Immature natural killer cell (primary cell): ENCODE data around the gene S100G. TPM values are rescaled to one million over a fixed set of nuclear protein-coding genes. Genes with fewer than 3 reads are reported as not detected.

Experiments
- DNase-seq, 3 donors: peaks; one replicate each; pipeline ENCODE4 v3.0.0; 2022; ENCODE audit warnings: mixed read lengths in 1 of 3
- H3K27ac Mint-ChIP-seq, 6 donors: one replicate each; pipeline ENCODE4 v1.8.0; 2020; ENCODE audit warnings: mixed read lengths in 6 of 6, mild to moderate bottlenecking in 5 of 6, inconsistent platforms in 4 of 6, moderate library complexity in 3 of 6
- H3K27me3 Mint-ChIP-seq, 3 donors: one replicate each; pipeline ENCODE4 v1.8.0; 2020 to 2021; ENCODE audit warnings: low read depth in 3 of 3, mild to moderate bottlenecking in 3 of 3, mixed read lengths in 3 of 3, moderate library complexity in 3 of 3, inconsistent platforms in 1 of 3
- H3K36me3 Mint-ChIP-seq, 3 donors: one replicate each; pipeline ENCODE4 v1.8.0; 2020; ENCODE audit warnings: mixed read lengths in 3 of 3, inconsistent platforms in 2 of 3, mild to moderate bottlenecking in 2 of 3
- H3K4me1 Mint-ChIP-seq, 2 donors: one replicate each; pipeline ENCODE4 v1.8.0; 2020; ENCODE audit warnings: inconsistent platforms in 2 of 2, mild to moderate bottlenecking in 2 of 2, mixed read lengths in 2 of 2, moderate library complexity in 1 of 2
- H3K4me3 Mint-ChIP-seq, 5 donors: one replicate each; pipeline ENCODE4 v1.8.0; 2020; ENCODE audit warnings: mild to moderate bottlenecking in 5 of 5, mixed read lengths in 5 of 5, inconsistent platforms in 3 of 5, moderate library complexity in 3 of 5
- H3K9me3 Mint-ChIP-seq, 6 donors: one replicate each; pipeline ENCODE4 v1.8.0; 2020; ENCODE audit warnings: mild to moderate bottlenecking in 6 of 6, mixed read lengths in 6 of 6, inconsistent platforms in 4 of 6, moderate library complexity in 3 of 6
- polyA plus RNA-seq, 3 donors: library from polyadenylated mRNA; unstranded; fragments of 300-500 nt; fragmentation: Illumina TruSeq; gene quantifications; one replicate each; pipeline ENCODE4 v1.2.3, GENCODE V29; 2021

Gene S100G
- polyA plus RNA-seq, 3 donors from 2014 or later: not detected

DNA sequence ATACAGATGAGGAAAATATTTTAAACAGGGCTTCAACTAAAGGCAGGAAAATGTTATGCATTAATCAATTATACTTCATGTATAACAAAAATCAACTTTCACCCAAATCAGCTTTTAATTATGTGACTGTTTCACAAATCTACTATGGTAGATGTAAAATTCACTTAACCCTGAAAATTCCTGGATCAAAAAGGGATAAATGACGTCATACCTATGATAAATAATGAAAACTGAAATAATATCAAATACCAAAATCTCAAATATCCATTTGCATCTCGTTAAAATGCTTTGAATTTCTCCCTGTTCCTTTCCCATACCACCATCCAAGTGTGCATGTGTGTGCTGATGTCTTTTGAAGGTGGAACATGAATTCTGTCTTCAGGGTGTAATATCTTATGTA, 11.5 kb downstream of the S100G start:
- no peaks in the 10 kb centered on the region for H3K9me3 Mint-ChIP-seq
- peaks cover 0 to 10% (median 4%) of the 10 kb centered on the region in 3 donors for H3K36me3 Mint-ChIP-seq
- H3K4me1 Mint-ChIP-seq: no peaks in the 10 kb centered on the region
- no peak overlapping the region for H3K27ac Mint-ChIP-seq
- no peak for DNase-seq
- H3K4me3 Mint-ChIP-seq: no peak overlapping the region
- peaks cover 0 to 7% (median 2%) of the 10 kb centered on the region in 3 donors for H3K27me3 Mint-ChIP-seq

DNA sequence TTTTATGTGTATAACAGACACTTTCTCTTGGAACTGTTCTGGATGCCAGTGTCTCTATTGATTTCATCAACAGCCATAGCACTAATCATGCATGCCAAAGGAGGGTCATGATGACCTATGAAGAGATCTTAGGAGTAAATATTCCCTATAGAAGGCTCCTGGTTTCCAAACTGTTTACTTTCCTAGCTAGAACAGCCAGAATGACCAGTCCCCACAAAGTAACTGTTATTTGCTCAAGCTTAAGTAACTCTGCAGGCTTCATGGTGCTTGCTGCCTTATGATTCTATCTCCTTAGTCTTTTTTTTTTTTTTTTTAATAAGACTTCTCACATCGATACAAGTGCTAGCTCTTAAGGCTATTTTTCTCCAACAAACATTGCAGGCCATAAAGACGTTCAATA, 12.4 kb downstream of the S100G start:
- H3K27me3 Mint-ChIP-seq: peaks cover 0 to 7% (median 0%) of the 10 kb centered on the region in 3 donors
- no peak for DNase-seq
- H3K9me3 Mint-ChIP-seq: no peaks in the 10 kb centered on the region

DNA sequence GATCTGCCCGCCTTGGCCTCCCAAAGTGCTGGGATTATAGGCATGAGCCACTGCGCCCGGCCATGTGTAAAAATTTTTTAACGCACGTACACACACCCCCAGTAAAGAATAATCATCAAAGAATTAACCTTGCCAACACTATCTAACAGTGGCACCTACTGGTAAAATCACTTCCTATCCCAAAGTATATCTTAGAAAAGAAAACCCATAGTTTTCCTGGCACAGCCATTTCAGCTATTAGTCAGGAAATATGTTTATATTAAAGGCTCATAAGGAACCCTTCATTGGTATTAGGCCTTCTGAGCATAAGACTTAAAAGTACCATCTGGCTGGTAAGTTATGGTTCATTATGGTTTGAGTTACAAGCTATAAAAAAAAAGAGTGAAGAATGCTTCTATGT, 14.1 kb downstream of the S100G start:
- Mint-ChIP-seq H3K9me3 (peaks cover 0 to 1% (median 0%) of the 10 kb centered on the region in 6 donors), H3K27ac (no peak overlapping the region), H3K27me3 (peaks cover 0 to 4% (median 0%) of the 10 kb centered on the region in 3 donors), H3K4me3 (no peak overlapping the region), H3K4me1 (no peaks in the 10 kb centered on the region), H3K36me3 (peaks cover 0 to 11% (median 4%) of the 10 kb centered on the region in 3 donors)
- DNase-seq: no peak

More for the DNA sequence above, 12.4 kb downstream of the S100G start:
- H3K36me3 Mint-ChIP-seq: peaks cover 0 to 11% (median 4%) of the 10 kb centered on the region in 3 donors
- H3K4me3 Mint-ChIP-seq: no peak overlapping the region
- no peaks in the 10 kb centered on the region for H3K4me1 Mint-ChIP-seq
- H3K27ac Mint-ChIP-seq: no peak overlapping the region

DNA sequence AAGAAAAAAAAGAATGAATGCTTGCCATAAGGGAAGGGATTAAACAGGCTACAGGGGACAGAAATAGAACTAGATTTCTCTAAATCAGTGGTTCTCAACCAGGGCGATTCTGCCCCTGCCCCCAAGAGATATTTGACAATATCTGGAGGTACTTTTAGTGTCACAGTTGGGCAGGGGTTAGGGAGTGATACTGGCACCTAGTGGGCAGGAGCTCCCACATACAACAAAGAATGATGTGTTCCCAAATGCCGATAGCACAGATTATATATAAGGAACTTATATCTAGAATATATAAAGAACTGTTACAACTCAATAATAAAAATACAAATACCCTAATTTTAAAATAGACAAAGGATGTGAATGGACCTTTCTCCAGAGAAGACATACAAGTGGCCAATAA, 14.7 kb downstream of the S100G start:
- Mint-ChIP-seq H3K4me1 (no peaks in the 10 kb centered on the region), H3K4me3 (no peak overlapping the region)
- no peak for DNase-seq

DNA sequence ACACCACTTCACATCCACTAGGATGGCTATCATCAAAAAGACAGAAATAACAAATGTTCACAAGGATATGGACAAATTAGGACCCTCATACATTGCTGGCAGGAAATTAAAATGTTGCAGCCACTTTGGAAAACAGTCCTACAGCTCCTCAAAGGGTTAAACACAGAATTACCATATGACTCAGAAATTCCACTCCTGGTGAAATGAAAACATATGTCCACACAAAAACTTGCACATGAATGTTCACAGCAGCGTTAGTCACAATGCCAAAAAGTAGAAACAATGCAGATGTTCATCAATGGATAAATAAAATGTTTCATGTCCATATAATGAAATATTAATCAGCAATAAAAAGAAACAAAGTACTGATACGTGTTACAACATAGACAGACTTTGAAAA, 15.1 kb downstream of the S100G start:
- Mint-ChIP-seq H3K4me1 (no peaks in the 10 kb centered on the region), H3K9me3 (peaks cover 0 to 1% (median 0%) of the 10 kb centered on the region in 6 donors), H3K27ac (no peak overlapping the region), H3K36me3 (peaks cover 0 to 7% (median 4%) of the 10 kb centered on the region in 3 donors), H3K4me3 (no peak overlapping the region), H3K27me3 (peaks cover 0 to 4% (median 0%) of the 10 kb centered on the region in 3 donors)
- no peak for DNase-seq

More for the DNA sequence above, 14.7 kb downstream of the S100G start:
- peaks cover 0 to 4% (median 0%) of the 10 kb centered on the region in 3 donors for H3K27me3 Mint-ChIP-seq
- H3K9me3 Mint-ChIP-seq: peaks cover 0 to 1% (median 0%) of the 10 kb centered on the region in 6 donors
- H3K27ac Mint-ChIP-seq: no peak overlapping the region
- peaks cover 0 to 7% (median 4%) of the 10 kb centered on the region in 3 donors for H3K36me3 Mint-ChIP-seq

DNA sequence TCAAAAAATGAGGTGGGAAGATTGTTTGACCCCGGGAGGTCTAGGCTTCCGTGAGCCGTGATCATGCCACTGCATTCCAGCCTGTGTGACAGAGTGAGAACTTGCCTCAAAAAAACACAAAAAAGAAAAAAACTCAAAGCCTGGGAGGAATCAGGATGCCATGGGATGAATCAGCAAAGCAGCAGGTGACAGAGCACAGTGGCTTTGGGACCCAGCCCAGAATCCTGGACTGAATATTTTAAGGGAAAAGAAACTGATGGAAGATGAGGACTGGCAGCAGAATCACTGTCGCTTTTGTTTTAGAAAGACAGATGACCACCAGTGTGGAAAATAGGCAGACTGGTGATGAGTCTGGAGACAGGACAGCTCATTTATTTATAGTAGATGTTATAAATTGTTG, 16.6 kb downstream of the S100G start:
- Mint-ChIP-seq H3K4me3 (no peak overlapping the region), H3K27me3 (peaks cover 0 to 2% (median 0%) of the 10 kb centered on the region in 3 donors), H3K4me1 (no peaks in the 10 kb centered on the region), H3K9me3 (peaks cover 0 to 1% (median 0%) of the 10 kb centered on the region in 6 donors), H3K27ac (no peak overlapping the region), H3K36me3 (peaks cover 0 to 7% (median 7%) of the 10 kb centered on the region in 3 donors)
- DNase-seq: no peak

DNA sequence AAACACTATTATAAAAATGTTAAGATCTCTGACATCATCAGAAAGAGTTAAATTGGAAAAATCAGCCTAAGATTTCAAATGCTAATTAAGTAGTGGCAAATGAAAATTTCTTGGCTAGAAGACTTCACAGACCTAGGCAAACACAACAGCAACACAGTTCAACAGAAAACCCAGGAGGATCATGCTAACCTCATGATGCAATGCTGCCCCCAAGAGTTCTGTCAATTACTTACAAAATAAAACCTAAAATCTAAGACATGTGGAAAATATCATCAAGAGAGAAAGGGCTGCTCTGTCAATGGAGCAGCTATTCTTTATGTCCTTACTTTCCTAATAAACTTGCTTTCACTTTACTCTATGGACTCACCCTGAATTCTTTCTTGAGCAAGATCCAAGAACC, 21.0 kb downstream of the S100G start:
- Mint-ChIP-seq H3K27me3 (peaks cover 0 to 2% (median 0%) of the 10 kb centered on the region in 3 donors), H3K4me1 (no peaks in the 10 kb centered on the region), H3K36me3 (peaks cover 0 to 6% (median 5%) of the 10 kb centered on the region in 3 donors), H3K4me3 (no peak overlapping the region), H3K27ac (no peak overlapping the region), H3K9me3 (peaks cover 0 to 1% (median 0%) of the 10 kb centered on the region in 6 donors)
- DNase-seq: no peak

DNA sequence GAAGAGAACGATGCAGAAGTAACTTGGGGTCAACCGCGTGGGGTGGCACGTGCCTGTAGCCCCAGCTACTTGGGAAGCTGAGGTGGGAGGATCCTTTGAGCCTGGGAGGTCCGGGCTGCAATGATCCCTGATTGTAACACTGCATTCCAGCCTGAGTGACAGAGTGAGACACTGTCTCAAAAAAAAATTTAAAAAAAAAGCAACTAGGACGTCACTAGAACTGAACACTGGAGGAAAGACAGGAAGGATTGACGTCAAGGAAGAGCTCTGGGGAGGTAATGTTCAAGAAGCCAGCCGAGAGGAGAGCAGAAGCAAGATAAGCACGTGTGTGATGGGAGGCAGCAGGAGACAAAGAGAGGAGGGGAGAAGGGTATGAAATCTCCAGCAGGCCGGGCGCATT, 28.7 kb downstream of the S100G start:
- DNase-seq: no peak
- H3K27me3 Mint-ChIP-seq: peaks cover 1 to 6% (median 2%) of the 10 kb centered on the region in 3 donors
- H3K36me3 Mint-ChIP-seq: peaks cover 0 to 10% (median 9%) of the 10 kb centered on the region in 3 donors
- H3K4me1 Mint-ChIP-seq: no peaks in the 10 kb centered on the region
- no peaks in the 10 kb centered on the region for H3K9me3 Mint-ChIP-seq
- H3K4me3 Mint-ChIP-seq: no peak overlapping the region
- H3K27ac Mint-ChIP-seq: no peak overlapping the region

DNA sequence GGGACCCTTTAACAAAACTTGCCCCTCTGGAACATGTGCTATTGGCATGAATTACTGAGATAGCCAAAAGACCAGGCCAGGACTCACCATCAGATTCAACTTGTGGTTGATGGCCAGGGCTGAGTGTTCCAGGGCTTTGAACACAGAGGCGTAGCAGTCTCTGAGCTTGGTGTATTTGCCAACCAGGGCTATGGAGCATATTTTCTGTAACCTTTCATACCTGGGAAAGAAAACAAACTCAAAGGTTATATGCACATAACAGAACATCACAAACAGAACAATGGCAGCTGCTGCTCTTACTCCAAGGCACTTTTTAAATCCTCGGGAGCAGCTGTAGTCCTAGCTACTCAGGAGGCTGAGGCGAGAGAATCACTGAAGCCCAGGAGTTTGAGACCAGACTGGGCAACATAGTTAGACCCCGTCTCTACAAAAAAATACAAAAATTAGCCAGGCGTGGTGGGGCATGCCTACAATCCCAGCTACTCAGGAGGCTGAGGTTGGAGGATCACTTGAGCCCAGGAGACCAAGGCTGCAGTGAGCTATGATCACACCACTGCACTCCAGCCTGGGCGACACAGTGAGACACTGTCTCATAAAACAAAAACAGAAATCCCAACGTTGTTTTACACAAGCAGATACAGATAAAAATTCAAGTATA, 33.2 kb downstream of the S100G start:
- no peak for DNase-seq
- H3K4me1 Mint-ChIP-seq: no peaks in the 10 kb centered on the region
- H3K27me3 Mint-ChIP-seq: peaks cover 1 to 6% (median 2%) of the 10 kb centered on the region in 3 donors

DNA sequence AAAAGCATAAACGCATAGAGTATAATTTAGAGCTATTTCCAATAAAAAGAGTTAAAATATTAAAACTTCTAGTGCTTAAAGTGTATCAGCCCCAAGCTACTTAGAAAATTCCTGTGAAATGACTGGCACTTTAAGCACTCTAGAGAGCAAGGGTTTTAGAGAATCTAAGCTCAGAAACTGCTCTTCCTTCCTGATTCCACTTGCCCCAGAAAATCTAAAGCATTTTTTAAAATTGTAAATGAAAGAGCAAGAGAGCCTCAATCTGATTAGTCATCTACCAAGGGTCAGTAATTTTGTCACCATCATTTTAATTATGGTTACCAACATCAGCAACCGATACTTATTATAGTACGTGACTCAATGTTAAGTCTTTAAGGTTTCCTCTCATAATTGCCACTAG, 37.6 kb downstream of the S100G start:
- Mint-ChIP-seq H3K27me3 (peaks cover 0 to 1% (median 0%) of the 10 kb centered on the region in 3 donors), H3K4me3 (no peak overlapping the region), H3K9me3 (no peaks in the 10 kb centered on the region), H3K27ac (no peak overlapping the region), H3K36me3 (peaks cover 0 to 8% (median 3%) of the 10 kb centered on the region in 3 donors), H3K4me1 (no peaks in the 10 kb centered on the region)
- no peak for DNase-seq

More for the DNA sequence above, 33.2 kb downstream of the S100G start:
- Mint-ChIP-seq H3K4me3 (no peak overlapping the region), H3K36me3 (peaks cover 0 to 10% (median 7%) of the 10 kb centered on the region in 3 donors), H3K9me3 (no peaks in the 10 kb centered on the region), H3K27ac (no peak overlapping the region)

DNA sequence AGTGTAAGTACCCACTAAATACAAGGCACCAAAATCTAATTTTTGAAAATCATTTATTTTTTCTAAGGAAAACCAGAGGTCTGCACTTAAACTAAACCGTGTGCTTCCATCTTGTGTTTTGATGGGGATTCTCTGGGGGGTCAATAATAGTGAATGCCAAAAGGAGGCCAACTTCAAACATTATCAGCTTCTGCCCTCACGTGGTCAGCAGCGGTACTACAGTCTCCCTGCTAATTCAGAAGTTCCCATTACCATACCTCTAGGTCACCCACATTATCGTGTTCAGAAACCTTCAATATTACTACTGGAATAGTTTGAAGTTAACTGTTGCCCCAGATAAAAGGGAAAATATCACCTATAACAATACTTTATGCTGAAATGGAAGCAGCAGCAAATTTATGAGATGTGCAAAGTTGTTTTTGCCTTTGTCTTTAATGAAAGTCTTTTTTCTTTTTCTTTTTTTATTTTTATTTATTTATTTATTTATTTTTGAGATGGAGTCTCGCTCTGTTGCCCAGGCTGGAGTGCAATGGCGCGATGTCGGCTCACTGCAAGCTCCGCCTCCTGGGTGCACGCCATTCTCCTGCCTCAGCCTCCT, 45.2 kb downstream of the S100G start:
- peaks cover 0 to 2% (median 1%) of the 10 kb centered on the region in 3 donors for H3K27me3 Mint-ChIP-seq
- H3K4me1 Mint-ChIP-seq: no peaks in the 10 kb centered on the region
- peak overlapping the region in 1 of 6 donors; percentile 33 for H3K27ac Mint-ChIP-seq
- H3K9me3 Mint-ChIP-seq: no peaks in the 10 kb centered on the region
- H3K36me3 Mint-ChIP-seq: peaks cover 0 to 5% (median 3%) of the 10 kb centered on the region in 3 donors
- DNase-seq: peak; percentile 44 to 54 (median 46)
- H3K4me3 Mint-ChIP-seq: no peak overlapping the region

DNA sequence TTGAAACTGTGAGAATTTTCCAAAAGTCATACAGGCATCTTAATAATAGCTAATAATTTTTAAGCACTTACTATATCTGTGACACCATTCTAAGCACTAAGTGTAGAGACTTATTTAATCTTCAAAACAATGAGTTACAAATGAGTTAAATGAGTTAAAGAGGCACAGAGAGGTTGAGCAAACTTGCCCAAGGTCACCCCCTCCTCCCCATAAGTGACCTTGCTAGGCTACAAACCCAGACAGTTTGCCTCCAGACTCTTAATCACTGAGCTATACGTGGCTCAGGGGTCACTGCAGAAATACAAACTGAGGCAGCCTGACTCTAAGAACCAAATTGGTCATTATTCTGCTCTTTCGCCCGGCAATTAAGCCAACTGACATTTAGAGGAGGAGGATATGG, 47.0 kb downstream of the S100G start:
- H3K36me3 Mint-ChIP-seq: peaks cover 0 to 3% (median 0%) of the 10 kb centered on the region in 3 donors
- peaks cover 0 to 2% (median 1%) of the 10 kb centered on the region in 3 donors for H3K27me3 Mint-ChIP-seq
- H3K27ac Mint-ChIP-seq: no peak overlapping the region
- no peak for DNase-seq
- no peaks in the 10 kb centered on the region for H3K9me3 Mint-ChIP-seq
- no peaks in the 10 kb centered on the region for H3K4me1 Mint-ChIP-seq
- no peak overlapping the region for H3K4me3 Mint-ChIP-seq

DNA sequence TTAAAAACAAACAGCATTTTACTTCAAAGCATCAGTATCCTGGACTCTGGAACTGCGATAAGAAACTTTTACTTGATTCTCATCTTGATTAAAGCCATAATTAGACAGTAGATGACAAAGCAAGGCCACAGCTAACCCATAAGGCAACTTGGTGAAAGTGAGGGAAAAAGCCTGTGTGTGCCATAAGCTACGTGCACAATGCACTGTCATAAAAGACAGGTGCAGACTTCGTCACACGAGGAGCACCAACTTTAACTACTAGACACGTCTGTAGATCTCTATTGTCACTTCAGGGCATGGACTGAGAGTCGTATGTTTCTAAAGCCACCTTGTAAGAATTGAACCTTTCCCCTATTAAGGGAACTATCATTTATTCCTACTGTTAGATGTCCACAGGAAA, 49.4 kb downstream of the S100G start:
- H3K36me3 Mint-ChIP-seq: peaks cover 0 to 3% (median 3%) of the 10 kb centered on the region in 3 donors
- peaks cover 0 to 2% (median 1%) of the 10 kb centered on the region in 3 donors for H3K27me3 Mint-ChIP-seq
- H3K27ac Mint-ChIP-seq: no peak overlapping the region

DNA sequence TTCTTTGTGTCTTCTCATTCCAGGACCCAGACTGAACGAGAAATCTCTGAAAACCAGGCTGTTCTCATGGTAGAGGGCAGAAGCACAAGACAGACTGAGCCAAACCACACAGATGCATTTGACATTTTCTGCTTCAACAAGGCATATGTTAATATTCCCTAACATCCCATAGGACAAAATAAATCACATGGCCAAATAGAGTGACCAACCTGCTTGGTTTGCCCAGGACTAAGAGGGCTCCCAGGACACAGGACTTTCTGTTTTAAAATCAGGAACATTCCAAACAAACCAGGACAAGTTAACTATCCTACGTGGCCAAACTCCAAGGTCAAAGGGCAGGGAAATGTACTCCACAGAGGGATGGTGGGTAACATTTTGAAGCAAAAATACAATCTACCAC, 50.8 kb downstream of the S100G start:
- H3K4me1 Mint-ChIP-seq: no peaks in the 10 kb centered on the region
- no peaks in the 10 kb centered on the region for H3K9me3 Mint-ChIP-seq
- no peak overlapping the region for H3K27ac Mint-ChIP-seq
- H3K4me3 Mint-ChIP-seq: no peak overlapping the region
- H3K36me3 Mint-ChIP-seq: peaks cover 0 to 3% (median 3%) of the 10 kb centered on the region in 3 donors
- no peak for DNase-seq
- peaks cover 0 to 1% (median 0%) of the 10 kb centered on the region in 3 donors for H3K27me3 Mint-ChIP-seq

More for the DNA sequence above, 49.4 kb downstream of the S100G start:
- DNase-seq: no peak
- H3K4me3 Mint-ChIP-seq: no peak overlapping the region
- no peaks in the 10 kb centered on the region for H3K9me3 Mint-ChIP-seq
- no peaks in the 10 kb centered on the region for H3K4me1 Mint-ChIP-seq
